GM12892 (cell line): ENCODE data around the gene PROCA1.
"Not testable (repeated sequence)": the region's sequence is repeated elsewhere in the genome, so short reads cannot be mapped to it uniquely, and the experiment has no call there.

Source experiments
- DNase-seq: peaks from one replicate; pipeline ENCODE4 v3.0.0; 2011; ENCODE audit not compliant: insufficient read length
- FAIRE-seq: peaks from 2 replicates; lab custom pipeline; 2011; peaks lifted over from hg19 to GRCh38; lab: Jason Lieb, UNC
- POLR2A ChIP-seq: IDR thresholded peaks from 2 replicates; pipeline ENCODE4 v1.6.1; 2011; ENCODE audit warnings: low read depth, low read length, control low read depth
- POLR2AphosphoS5 ChIP-seq: IDR thresholded peaks from 2 replicates; pipeline ENCODE4 v1.6.1; 2011; ENCODE audit warnings: low read depth, low read length, control low read depth
- TAF1 ChIP-seq: IDR thresholded peaks from 2 replicates; pipeline ENCODE4 v1.6.1; 2011; ENCODE audit warnings: low read depth, mild to moderate bottlenecking, control low read depth, low read length, borderline replicate concordance

Gene PROCA1

GRCh38 chr17:28669918-28670317 lies 41.8 kb downstream of the PROCA1 start:
- TF ChIP-seq TAF1 (no peak), POLR2A (no peak), POLR2AphosphoS5 (no peak)
- FAIRE-seq = no peak
- DNase-seq = no peak

DNA sequence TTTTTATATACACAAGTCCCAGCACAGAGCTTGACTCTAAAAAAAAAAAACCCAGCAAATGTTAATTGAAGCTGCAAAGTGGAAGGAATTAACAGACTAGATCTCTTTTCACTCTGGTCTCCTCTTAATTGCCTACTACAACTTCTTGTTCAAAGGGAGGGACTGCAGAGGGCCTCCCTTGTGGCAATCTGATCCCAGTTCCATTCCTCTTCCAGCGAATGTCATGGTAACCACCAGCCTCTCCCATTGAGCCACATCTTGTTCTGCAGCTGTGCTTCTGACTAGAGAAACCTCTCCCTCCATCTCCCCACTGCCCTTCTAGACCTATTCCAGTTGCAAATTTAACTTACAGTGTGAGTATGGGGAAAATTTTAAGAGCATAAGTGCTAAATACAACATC lies 43.8 kb downstream of the PROCA1 start:
- FAIRE-seq (no peak), DNase-seq (no peak)
- TF ChIP-seq POLR2A (no peak), TAF1 (no peak), POLR2AphosphoS5 (no peak)

- FAIRE-seq (no peak), DNase-seq (no peak)
- TF ChIP-seq POLR2AphosphoS5 = no peak
- no peak for TF ChIP-seq TAF1
- TF ChIP-seq POLR2A = no peak
Observed at GRCh38 chr17:28665994-28666393, 45.7 kb downstream of the PROCA1 start.

- FAIRE-seq (no peak), DNase-seq (no peak)
- TF ChIP-seq TAF1 (no peak), POLR2AphosphoS5 (no peak), POLR2A (no peak)
Observed at GRCh38 chr17:28663723-28664122, 48.0 kb downstream of the PROCA1 start.

DNA sequence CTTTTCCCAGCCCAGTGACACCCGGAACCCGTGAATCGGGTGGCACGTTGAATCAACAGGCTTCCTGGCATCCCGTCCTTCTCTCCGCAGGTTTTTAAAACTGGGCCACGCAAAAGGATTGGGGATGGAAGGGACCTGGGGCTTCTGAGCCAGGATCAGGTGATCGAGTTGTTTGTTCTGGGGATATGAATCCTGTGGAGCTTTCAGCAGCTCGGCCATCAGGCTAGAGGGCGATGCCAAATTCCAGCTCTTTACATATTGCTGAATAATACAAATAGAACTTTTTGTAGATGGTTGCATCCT lies 49.2 kb downstream of the PROCA1 start:
- TF ChIP-seq TAF1 (no peak), POLR2AphosphoS5 (no peak), POLR2A (no peak)
- FAIRE-seq (no peak), DNase-seq (no peak)

GRCh38 chr17:28661635-28662526 lies 49.8 kb downstream of the PROCA1 start, which contains the start of the genes SDF2 and SUPT6H:
SDF2 (minus strand) TSS chr17:28661906; CDS start chr17:28661876, 30 bp downstream.
SUPT6H (plus strand) TSS chr17:28662205; CDS start chr17:28673402, 11,197 bp downstream.
- DNase-seq (peak; percentile 81), FAIRE-seq (peak; percentile 96)
- peak; percentile 91 for TF ChIP-seq POLR2AphosphoS5
- peak; percentile 57; the same call in 1 of the 2 replicates for TF ChIP-seq TAF1
- peak; percentile 88; the same call in 1 of the 2 replicates for TF ChIP-seq POLR2A

DNA sequence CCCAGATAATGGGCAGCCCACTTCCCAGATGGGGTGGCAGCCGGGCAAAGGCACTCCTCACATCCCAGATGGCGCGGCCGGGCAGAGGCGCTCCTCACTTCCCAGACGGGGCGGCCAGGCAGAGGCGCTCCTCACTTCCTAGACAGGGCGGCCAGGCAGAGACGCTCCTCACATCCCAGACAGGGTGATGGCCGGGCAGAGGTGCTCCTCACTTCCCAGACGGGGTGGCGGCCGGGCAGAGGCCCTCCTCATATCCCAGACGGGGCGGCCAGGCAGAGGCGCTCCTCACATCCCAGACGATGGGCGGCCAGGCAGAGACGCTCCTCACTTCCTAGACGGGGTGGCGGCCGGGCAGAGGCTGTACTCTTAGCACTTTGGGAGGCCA lies 52.2 kb downstream of the PROCA1 start:
- DNase-seq, FAIRE-seq: not testable (repeated sequence)

GRCh38 chr17:28658766-28659496 lies 52.8 kb downstream of the PROCA1 start:
- FAIRE-seq = not testable (repeated sequence)

GRCh38 chr17:28658342-28658741 lies 53.3 kb downstream of the PROCA1 start:
- DNase-seq, FAIRE-seq: not testable (repeated sequence)

More at GRCh38 chr17:28658766-28659496, 52.8 kb downstream of the PROCA1 start:
- DNase-seq = not testable (repeated sequence)

GRCh38 chr17:28657756-28658155 lies 53.9 kb downstream of the PROCA1 start:
- FAIRE-seq = no peak
- 0 out of 2 replicates have a peak, but pooled peaks have one; percentile 23 for TF ChIP-seq POLR2AphosphoS5
- no peak for TF ChIP-seq TAF1

GRCh38 chr17:28655160-28655559 lies 56.5 kb downstream of the PROCA1 start:
- no peak for DNase-seq
- FAIRE-seq = no peak
- TF ChIP-seq POLR2A (no peak), POLR2AphosphoS5 (no peak), TAF1 (no peak)

More at GRCh38 chr17:28657756-28658155, 53.9 kb downstream of the PROCA1 start:
- DNase-seq = no peak
